Stimulated activated CD4-positive, alpha-beta T cell treated with anti-CD3 and anti-CD28 coated beads, Interleukin-12 subunit alpha, Interleukin-12 subunit beta, amount 100 ng/mL, for 24 hours (primary cell): Measurements from ENCODE around the gene PFKP.

Source experiments
- DNase-seq, 2 experiments: peaks; one replicate each; pipeline ENCODE4 v3.0.0-alpha.2; 2020; ENCODE audit warnings: low read depth in 2 of 2

Gene PFKP

DNA sequence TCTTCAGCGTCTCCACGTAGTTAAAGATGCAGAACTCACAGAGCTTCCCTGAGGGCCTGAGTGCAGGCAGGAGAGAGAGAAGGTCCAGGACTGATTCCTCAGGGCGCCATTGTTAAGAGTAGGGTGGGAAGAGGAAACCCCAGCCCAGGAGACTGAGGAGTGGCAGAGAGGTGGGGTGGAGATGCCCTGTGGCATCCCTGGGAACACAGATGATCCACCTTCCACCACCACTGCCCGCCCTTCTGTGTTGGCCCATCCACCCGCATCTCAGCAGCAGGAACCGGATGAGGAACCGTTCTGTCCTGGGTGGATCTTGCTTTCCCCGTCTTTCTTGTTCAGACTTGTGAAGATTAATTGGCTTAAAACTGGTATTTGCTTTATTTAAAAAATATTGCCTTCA, 48.3 kb downstream of the PFKP start:
- DNase-seq = no peak

DNA sequence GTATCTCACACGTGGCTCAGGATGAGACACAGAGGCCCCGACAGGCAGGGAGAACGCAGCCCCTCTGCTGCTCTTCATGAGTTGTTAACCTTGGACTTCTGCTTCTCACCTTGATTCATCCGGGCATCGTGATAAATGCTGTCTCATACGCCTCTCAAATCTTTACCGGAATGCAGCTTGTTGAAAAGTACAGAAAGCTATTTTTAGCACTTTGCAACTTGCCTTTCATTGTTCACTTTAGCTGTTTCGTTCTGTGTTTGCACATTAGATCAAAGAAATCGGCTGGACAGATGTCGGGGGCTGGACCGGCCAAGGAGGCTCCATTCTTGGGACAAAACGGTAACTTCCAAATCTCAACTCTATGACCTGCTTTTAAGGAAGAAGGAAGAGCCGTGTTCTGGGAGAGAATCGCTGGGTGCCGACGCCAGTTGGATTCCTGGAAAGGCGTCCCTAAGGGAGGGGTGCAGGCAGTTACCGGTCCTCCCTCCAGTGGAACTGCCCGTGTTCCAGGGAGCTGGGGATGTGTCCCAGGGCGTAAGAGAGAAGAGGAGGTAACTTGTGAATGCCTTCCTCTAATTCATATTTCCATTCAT, 49.3 kb downstream of the PFKP start:
- no peak for DNase-seq

DNA sequence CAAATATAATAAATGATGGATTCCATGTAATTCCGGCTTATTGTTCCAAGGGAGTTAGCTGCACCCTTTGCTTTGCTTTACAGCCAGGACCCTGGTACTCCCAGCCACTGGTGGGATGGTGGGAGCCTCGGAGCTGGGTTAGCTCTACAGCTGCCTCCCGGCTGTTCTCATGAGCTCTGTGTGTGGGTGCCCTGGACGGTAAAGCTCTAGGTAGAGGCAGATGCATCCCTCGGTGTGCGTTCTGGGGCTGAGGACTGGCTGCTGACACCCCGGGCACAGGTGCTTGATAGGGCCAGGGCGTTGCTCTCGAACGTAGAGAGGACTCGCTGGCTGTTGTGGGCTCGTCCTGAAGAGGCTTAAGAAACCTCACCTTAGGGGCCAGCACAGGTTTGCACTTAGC, 50.1 kb downstream of the PFKP start:
- DNase-seq = no peak

DNA sequence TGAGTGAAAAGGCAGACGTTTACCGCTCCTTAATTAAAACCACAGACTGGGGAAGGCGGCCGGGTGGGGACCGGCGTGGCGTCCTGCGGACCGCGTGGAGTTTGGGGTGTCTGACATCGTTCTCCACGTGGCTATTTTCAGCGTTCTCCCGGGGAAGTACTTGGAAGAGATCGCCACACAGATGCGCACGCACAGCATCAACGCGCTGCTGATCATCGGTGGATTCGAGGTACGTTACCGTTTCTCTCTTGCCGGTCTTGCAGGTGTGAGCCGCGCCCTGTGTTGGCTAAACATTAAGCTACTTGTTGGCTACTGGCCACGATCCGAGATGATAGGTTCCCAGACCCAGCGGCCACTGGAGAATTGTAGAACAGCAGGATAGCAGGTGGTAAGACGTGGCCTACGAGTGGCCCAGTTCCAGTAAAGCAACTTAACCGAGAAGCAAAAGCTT, 51.3 kb downstream of the PFKP start:
- DNase-seq = no peak

DNA sequence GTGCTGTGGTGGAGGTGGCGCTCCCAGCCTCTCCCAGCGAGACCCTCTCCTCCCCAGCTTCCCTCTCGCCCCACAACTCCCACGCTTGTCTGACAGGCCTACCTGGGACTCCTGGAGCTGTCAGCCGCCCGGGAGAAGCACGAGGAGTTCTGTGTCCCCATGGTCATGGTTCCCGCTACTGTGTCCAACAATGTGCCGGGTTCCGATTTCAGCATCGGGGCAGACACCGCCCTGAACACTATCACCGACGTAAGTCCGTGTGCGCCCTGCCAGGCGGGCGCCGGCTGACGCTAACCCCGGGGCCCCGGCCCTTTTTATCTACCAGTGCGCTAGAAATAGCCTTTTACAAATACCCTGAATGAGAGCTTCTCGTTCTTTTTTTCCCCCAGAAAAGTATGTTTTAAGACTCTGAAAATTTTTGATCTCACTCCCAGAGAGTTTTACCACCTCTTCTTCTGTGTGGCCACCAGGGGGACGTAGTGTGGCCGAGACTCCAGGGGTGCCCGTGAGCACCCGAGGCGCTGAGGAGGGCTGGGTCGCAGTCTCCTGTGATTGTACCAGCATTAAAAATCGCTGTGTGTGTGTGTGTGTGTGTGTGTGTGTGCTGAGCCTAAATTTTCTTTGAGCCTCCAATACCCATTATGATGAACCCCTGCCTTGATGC, 52.6 kb downstream of the PFKP start:
- no peak for DNase-seq

DNA sequence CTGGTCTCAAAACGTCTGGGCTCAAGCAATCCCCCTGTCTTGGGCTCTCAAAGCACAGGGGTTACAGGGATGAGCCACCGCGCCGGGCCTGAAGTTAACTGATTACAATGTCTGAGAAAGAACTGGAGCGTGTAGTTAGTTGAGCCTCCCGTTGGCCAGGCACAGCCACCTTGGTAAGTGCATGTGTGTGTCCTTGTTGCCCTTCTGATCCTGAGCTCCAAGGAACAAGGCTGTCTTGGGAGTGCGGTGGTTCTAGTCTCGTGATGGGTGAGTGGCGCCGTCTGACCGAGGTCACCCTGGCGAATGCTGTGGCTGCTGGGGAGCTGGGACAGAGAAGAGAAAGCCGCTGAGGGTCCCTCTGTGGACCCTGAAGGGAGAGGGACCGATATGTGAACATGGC, 54.7 kb downstream of the PFKP start:
- no peak for DNase-seq

DNA sequence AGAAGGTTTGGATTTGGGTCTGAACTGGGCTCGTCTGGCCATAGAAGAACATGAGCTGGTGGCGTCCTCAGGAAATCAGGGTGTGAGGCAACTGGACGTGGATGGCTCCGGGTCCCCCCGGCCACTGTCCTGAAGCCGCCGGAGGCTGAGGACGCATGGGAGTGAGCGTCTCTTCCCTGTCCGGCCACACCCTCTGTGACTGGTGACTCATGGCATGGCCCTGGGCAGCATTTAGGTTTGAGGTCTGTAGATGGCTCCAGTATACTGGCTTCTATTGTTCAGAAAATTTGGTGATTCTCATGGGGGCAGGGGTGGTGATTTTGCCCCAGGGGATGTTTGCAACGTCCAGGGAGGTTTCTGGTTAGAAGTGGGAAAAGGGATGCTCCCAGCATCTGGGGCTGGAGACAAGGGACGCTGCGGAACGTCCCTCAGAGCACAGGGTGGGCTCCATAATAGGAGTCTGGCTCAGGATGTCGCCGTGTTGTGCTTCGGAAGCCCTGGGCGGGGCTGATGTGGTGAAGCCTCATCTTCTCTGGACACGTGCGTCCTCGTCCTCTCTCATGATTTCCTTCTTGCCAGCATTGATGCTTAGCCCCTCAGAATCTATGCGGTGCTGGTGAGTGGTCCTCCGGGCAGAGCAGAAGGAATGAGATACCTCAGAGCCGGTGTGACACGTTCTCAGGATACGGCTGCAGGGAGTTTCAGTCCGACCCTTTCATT, 55.3 kb downstream of the PFKP start:
- no peak for DNase-seq

DNA sequence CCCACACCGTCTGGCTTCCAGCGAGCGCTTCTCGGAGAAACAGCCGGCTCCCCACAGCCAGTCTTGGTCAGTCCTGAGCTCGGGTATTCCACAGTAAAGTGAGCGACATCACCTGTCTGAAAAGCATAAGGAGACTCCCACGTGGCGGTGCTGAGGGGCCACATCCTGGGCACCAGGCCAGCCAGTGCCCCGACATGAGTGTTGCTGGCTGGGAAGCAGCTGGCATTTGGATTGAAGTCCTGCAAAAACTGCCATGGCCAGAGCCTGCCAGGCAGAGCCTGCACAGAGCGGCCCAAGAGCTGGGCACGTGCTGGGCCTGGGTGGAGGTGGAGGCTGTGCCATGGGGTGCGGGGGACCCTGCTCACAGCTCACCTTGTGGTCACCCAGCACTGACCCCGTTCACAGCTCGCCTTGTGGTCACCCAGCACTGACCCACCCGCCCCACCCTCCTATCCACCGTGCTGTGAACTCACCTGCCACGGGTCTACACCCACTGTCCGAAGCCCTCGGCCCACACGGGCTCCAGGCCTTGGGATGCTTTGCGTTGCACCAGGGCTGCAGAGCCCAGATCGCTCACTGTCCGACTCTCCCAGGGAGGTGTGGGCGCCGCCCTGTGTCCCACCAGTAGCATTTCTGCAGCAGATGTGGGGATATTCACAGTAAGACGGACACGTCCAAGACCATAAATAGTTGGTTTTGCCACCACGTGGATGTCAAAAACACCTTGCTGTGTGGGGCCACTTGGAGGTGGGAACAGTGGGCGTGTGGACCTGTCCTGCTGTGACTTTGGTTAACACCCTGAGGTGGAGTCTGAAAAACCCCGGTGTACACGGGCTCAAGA, 56.4 kb downstream of the PFKP start:
- DNase-seq = no peak

DNA sequence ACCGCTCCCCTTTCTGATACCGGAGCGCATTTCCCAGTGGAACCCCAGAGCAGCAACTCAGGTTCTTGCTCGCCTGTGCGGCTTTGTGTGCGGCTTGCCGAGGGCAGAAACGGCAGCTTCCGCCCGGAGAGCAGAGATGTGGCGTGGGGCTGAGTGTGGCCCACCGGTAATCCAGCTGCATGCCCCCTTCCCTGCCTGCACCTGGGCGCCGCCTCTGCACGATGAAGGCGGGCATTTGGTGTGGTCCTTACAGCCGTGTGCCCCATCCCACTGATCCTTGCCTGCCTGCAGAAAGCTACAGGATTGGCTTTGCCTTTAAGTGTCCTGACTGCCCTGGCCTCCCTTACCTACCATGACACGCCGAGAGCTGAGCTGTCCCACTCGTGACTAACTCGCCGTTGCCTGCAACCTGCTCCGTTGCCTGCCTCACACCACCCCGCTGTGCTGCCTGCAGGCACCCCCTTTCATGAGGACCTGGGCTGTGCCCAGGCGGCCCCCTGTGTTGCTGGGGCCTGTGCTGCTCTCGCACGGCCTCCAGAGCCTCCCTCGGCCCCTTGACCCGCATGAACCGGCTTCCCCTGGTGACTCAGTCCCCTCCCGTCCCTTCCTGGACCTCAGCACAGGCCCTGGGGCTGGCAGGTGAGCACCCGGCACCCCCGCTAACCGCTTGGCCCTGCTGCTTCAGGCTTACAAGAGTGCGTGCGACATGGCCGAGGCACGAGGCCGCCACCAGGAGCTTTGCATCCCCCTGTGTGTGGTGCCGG, 57.2 kb downstream of the PFKP start:
- DNase-seq = no peak

DNA sequence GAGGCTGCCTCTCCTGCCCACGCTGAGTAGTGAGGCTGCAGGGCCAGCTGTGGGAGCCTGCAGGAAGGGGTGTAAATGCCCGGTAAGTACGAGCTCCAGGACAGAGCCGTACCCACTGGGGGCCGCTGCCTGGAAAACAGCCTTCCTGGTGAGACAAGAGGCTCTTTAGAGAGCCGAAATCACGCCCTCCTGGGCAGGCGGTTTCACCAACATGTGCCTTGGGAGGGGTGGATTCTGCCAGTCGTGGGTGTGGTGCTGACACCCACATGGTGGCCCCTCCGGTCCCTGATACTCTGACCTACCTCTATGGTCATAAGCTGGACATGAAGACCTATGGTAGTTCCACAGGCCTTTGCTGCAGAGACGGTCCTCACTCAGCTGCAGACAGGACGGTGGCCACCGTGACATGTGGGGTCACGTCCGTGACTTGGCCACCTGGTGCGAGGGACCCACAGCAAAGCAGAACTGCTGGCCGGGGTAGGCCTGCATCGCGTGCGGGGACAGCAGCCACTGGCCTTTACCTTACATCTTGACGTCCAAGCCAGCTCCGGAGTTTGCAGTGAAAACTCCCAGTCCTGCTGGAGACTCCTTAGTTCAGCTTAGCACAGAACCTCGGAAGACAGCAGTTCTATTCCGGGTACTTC, 58.3 kb downstream of the PFKP start:
- no peak for DNase-seq

DNA sequence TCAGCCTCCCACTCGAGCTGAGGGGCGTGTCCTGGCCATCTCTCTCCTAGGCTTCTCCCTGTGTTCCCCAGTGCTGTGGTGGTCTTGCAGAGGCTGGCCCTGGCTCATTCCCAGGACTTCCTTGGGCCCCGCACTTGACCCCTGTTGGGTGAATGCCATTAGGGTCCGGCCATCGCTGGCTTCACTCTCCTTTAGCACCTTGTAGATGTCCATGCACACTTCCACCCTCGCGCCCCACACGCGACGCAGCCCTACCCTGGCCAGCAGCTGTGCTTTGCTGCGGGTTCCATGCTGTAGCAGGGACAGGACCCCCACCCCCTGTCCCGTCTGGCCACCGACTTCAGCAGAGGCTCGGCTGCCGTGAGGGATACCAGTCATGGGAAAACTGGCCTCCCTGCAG, 58.9 kb downstream of the PFKP start:
- DNase-seq = no peak

DNA sequence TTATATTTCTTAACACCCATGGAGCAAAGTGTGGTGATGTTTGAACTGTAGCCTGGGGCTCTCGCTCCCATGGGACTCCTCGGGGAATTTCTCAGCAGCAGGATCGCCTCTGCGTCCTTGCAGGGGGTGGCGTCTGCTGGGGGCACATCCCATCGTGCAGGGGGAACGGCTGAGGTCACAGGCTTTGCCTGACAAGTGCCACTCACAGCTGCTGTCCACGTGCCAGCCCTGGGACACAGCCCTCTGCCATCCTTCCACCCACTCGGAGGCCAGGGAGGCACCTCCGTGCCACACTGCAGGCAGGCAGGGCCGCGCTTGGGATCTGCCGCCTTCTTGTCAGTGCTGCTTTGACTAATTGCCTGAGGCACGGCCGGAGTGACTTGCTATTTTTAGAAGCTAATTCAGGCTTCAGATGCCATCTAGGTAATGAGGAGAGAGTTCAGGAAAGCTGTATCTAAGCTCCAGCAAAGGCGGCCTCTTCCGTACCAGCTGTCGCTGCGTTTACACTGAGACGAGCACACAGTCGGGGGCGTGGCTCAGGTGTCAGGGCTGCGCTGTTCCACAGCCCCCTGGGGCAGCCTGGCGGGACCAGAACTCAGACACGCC, 59.5 kb downstream of the PFKP start:
- DNase-seq = no peak

DNA sequence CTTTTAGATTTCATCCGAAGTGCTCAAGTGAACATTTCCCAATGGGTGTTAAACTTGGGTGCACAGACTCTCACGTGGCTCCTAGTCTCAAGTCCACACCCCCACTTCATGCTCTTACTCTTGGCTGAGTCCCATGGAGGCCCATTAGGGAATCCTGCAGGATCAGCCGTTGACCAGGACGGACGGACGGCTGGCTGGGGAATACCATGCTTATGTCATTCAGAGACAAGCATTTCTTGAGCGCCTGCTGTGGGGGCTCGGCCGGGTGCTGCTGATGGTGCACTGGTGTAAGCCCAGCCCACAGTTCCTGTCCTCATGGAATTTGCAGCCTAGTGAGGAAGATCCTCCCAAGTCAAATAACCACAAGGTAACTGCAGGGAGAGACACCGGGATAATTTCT, 60.6 kb downstream of the PFKP start:
- no peak for DNase-seq

DNA sequence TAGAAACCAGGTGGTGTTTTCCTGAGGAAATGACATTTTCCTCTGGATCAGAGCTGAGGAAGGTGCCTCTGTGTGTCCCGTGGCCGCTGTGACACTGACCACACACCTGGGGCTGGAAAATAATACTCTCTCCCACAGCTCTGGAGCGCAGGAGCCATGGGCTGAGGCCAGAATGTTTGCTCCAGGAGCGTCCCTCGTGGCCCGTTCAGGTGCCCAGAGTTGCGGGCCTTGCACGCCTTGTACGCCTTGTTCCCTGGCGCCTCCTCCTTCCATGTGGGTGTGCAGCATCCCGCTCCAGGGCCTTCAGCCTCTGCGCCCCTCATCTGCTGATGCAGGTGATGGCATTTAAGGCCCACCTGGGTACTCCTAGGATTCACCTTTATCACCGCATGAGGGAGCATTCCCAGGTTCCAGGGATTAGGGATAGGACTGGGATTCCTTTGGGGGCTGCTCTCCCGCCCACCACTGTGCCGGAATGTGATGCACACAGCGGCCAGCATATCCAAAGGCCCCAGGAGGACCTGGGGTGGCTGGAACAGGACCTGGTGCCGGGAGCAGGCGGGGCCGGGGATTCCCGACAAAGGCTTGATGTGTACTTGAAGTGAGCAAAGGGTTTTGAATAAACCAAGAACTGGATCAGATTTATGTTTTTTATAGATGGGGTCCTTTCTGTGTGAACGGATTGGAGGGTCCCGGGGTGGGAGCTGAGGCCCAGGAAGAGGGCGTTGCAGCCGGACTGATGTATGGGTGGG, 61.2 kb downstream of the PFKP start:
- DNase-seq = no peak

DNA sequence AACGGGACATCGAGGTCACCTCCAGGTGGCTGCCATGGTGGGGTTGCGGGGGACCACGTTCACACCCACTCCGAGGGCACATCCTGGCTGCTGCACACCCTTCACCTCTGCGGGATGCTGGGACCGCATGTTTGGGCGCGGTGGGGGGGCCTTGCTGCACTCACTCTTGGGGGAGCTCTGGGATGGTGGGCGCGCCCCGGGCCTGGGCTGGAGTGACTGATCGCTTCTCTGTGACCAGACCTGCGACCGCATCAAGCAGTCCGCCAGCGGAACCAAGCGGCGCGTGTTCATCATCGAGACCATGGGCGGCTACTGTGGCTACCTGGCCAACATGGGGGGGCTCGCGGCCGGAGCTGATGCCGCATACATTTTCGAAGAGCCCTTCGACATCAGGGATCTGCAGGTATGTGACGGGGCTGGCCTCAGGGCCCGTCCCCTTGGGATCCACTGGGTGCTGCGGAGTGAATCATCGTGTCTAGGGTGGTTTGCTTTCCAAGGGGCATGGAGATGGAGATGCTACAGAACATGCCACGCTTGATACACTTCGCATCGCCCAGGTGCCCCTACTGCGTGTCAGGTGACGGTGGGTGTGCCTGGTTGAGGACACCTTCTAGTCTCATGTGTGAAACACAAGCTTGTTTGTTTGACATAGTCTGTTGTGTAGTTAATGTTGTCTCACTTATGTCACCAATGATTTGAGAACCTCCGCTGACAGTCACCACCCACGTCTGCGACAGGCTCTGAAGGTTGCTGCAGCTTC, 62.4 kb downstream of the PFKP start:
- DNase-seq = no peak

DNA sequence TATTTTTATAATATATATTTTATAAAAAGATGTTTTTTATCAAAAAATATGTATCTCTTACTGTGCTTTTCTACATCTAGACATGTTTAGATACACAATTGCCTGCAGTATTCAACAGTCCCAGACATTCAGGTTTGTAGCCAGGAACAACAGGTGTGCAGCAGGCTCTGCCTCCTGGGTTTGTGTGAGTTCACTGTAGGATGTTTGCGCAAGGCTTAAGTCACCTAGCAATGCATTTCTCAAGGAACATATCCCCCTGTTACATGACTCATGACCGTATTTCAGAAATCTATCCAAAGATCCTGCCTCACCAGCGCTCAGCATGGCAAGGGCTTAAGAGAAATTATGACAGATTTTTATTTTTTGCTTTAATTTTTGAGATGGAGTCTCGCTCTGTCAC, 63.8 kb downstream of the PFKP start:
- DNase-seq = no peak

DNA sequence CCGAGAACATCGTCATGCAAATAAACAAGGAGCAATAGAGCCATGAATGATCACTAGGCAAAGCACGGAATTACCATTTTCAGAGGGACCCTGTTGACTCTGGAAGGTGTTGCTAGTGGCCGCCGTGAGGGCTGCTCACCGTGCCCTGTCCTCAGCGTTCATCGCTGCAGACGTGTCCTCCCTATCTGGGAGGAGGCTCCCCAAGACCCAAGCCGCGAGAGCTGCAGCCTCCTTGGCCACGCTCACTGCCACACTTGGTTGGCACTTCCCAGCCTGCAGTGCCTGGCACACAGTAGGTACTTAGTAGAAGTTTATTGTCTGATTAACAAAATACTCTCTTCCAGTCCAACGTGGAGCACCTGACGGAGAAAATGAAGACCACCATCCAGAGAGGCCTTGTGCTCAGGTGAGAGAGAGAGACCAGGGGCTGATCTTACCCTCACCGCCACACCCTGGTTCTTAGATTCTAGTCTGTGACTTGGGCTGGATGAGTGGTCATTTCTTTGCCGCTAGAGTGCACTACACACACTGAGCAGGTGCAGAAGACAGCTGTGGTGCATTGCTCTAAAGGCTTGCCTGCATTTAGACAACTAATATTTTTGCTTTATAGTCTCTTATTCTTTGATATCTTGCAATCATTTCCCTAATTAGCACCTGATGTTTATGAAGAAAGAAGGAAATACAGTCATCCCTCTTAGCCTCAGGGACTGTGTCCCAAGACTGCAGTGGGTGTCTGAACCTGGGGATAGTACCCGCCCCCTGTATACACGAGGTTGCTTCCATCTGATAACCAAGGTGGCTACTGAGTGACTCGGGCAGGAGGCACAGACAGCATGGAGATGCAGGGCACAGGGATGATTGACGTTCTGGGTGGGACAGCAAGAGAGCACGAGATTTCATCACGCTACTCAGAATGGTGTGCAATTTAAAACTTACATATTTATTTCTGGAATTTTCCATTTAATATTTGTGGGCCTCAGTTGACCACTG, 65.0 kb downstream of the PFKP start:
- DNase-seq = no peak

DNA sequence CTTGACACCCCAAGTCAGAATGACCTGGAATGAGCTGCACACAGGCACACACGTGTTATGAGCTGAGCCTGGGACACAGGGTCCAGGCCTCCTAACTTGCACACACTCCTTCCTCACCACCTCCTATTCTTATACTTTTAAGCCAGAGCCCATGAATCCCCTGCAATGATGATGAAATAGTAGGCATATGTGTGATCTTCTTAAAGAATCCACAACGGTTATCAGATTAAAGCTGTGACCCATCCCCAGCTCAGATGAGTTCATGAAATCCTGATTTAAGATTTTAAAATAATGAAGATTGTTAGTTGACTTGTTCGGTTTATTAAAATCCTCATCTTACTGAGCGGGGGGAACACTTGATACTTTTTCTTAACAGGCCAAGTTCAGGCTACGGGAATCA, 66.6 kb downstream of the PFKP start:
- no peak for DNase-seq
